ENCODE data around the gene APBA2.

APBA2 gene

DNA sequence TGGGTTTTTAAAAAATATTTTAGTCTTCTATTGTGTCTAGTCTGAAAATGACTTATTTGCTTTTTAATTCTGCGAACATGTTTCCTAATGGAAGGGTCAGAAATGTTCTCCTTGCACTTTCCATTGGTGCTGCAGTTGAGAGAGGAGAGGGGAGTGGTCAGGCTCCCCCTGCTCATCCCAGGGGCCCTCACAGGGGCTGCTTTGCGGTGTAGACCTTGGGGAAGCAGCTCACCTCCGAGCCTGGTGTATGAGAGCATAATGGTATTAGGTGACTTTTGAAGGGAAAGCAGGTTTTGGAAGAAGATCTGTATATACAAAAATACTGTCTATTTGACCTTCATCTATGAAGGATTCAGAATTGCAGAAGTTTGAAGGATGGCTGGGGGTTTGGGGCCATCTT, 28.3 kb downstream of the APBA2 start:
- in situ Hi-C loops (cut with MboI; ENCODE audit: low sequenced_read_pairs): no loop called here

DNA sequence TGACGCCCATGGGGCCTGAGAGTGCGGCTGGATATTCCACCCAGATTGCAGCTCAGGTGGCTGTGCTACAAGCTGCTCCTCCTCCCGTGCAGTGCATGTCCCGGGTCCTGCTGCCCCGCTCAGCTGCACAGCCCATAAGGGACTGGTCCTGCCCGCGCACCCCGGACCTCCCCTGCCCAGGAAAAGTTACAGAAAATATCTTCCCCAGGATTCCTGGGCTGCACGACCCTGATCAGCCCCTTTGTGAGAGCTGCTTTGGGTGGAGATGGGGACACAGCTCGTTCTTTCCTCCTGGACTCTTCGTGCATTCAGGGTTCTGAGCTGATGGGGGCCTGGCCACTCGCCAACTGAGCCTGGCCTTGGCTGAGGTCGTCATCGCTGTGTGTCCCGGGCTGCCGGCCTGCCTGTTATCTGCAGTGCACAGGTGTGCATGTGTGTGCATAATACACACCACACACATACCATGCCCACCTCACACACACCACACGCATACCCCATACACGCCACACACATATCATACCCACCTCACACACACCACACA, 28.8 kb downstream of the APBA2 start:
- in situ Hi-C loops (cut with MboI; ENCODE audit: low sequenced_read_pairs): no loop called here

GRCh38 chr15:28915041-28915810, 29.5 kb downstream of the APBA2 start:
- in situ Hi-C loops (cut with MboI; ENCODE audit: low sequenced_read_pairs): no loop called here

DNA sequence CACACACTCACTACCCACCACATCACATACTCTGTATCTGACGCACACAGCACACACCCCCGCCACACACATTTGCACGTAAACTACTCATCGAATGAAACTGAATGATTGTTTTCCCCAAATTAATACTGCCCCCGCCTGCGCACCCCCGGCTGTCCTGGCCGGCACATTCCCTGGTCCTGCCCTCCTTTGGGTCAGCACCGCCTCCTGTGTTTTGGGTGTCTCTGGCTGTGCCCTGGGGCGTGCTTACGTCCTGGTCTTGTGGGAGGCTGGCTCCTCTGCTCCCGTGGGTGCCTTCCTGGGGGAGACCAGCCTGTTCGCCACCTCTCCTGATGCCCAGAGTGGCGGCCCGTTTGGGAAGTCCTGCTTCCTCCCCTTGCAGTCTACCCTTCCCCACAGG, 30.2 kb downstream of the APBA2 start:
- in situ Hi-C loops (cut with MboI; ENCODE audit: low sequenced_read_pairs): no loop called here

DNA sequence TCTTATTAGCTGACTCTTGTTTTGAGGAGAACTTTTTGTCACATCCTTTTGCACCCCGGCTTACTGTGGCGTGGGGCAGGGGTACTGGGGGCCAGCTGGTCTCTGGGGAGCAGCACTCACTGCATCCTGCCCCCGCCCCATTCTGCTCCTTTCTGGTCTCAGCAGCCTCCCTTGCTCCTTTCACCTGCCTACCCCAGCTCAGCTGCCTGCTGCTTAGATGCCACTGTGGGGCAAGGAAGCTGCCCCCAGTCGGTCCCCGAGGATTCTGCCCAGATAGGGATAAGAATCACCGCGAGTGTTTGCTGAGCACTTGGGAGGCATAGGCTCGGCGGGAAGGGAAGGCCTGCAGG, 32.0 kb downstream of the APBA2 start:
- in situ Hi-C loops (cut with MboI; ENCODE audit: low sequenced_read_pairs): no loop called here

DNA sequence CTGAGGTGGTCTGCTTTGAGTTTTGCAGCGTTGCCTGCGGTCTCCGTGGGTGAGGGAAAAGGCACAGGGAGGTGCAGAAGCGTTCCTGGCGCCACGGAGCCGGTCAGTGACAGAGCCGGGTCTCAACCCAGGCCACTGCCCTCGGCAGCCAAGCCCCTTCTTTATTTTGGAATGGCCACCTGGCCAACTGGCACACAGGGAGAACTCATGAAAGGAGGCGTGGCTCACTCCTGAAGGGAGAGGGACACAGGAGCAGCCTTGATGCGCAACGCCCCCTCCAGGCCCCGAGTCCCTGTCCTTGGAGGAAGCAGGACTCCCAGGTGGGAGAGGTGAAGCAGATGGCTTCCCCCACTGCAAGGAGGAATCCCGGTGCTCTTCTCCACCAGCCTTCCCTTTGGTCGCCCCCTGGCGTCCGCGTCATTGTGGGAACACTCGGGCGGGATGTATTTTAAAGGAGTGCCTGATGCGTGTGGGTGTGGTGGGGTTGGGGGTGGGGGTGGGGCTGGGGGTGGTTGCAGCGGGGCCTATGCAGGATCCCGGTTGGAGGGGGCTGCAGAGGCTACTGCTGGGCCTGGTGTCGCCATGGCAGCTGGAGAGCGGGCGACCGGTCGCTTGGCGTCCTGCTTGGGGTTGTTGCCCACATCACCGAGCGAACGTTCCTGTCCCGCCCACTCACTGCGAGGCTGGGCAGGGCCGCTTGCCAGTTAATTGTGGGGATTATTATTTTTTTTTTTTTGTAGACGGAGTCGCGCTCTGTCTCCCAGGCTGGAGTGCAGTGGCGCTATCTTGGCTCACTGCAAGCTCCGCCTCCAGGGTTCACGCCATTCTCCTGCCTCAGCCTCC, 32.6 kb downstream of the APBA2 start:
- in situ Hi-C loops (cut with MboI; ENCODE audit: low sequenced_read_pairs): no loop called here

DNA sequence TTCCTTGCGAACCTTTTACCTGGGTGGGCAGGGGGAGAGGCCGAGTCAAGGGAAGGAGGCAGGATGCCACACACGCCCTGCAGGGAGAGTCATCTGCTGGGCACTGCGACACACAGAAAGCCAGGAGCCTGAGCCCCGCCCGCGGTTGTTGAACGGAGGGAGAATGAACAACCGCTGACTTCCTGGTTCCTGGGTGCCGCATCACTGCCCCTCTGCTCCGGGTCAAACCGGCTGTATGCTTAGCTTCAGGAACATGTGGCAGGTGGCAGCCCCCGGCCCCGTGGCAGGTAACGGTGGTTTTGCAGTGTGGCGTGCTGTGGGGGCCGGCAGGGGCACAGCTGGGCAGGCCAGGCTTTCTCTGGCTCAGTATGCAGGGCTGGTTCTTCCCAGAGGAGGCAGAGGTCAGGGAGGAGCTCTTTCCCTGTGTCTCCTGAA, 33.4 kb downstream of the APBA2 start:
- in situ Hi-C loops (cut with MboI; ENCODE audit: low sequenced_read_pairs): no loop called here

- in situ Hi-C loops (cut with MboI; ENCODE audit: low sequenced_read_pairs): no loop called here
Measured at GRCh38 chr15:28919679-28920655, 34.2 kb downstream of the APBA2 start.

GRCh38 chr15:28920781-28921331, 35.1 kb downstream of the APBA2 start:
- in situ Hi-C loops (cut with MboI; ENCODE audit: low sequenced_read_pairs): no loop called here

DNA sequence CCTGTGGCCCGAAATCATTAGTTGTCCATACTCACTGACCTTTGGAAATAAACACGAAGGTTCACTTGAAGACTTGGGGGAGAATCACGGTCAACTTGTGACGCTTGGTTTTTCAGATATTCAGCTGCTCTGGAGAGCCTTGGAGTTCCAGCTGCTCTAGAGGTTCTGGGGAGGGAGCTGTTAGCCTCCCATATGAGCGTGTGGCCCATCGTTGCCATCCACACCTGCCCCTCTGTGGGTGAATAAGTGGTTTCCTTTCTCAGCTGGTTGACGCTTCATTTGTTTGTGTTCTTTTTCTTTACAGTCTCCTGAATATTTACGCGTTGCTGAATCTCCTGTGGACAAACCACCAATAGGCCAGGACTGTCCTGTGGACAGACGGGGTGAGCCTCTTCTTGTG, 35.6 kb downstream of the APBA2 start:
- in situ Hi-C loops (cut with MboI; ENCODE audit: low sequenced_read_pairs): no loop called here

DNA sequence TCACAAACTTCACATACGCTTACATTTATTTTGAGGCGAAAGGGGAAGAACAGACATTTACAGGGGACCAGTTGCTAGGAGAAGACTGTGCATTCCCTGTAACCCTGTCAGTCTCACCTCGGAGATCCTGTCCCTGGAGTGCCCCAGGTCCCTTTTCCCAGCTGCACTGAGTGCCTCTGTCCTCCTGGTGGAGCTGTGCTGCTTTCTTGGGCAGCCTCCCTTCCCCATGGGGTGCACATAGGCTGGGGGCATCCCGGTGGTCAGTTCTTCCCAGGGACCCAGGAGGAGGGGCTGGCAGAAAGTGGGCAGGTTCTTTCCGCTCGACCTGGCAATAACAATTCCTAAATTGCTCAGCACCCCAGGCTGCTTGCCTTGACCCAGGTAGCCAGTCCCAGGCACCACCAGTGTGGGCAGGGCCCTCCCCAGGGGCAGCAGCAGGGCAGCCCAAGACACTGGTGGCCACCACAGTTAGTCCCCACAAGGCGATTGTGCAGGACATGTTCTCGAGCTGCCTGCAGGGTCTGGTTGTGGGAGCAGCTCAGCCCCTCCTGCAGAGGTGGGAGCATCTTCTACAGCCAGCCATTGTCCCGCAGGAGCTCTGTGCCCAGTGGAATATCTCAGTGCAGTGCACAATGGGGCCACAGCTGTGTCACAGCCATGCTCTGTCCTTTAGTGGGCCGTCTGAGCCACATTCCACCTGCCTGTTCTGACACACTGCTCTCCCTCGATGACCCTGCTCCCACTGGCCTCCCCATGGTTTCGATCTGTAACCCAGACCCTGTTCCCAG, 36.3 kb downstream of the APBA2 start:
- in situ Hi-C loops (cut with MboI; ENCODE audit: low sequenced_read_pairs): no loop called here

- in situ Hi-C loops (cut with MboI; ENCODE audit: low sequenced_read_pairs): no loop called here
Measured at GRCh38 chr15:28922707-28923012, 36.9 kb downstream of the APBA2 start.

GRCh38 chr15:28923726-28924280, 38.0 kb downstream of the APBA2 start:
- in situ Hi-C loops (cut with MboI; ENCODE audit: low sequenced_read_pairs): no loop called here

- in situ Hi-C loops (cut with MboI; ENCODE audit: low sequenced_read_pairs): no loop called here
Measured at GRCh38 chr15:28927043-28927442, 41.3 kb downstream of the APBA2 start.

DNA sequence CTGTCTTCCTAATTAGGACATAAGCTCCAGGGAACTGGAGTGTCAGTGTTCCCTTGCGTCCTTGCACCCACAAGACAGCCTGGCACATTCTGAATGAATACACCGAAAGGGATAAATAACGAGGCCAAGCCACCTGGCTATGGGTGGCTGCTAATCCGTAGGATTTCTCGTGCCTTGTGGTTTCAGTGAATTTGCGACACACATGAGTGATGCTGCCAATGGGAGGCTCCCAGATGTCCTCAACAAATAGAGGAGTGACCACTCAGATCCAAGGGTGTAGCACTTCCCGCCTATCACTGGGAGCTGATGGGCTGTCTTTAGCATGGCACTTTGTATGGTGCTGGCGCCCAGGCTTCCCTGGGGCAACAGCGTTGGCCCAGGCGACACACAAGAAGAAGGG, 43.4 kb downstream of the APBA2 start:
- in situ Hi-C loops (cut with MboI; ENCODE audit: low sequenced_read_pairs): no loop called here

GRCh38 chr15:28930011-28930410, 44.2 kb downstream of the APBA2 start:
- in situ Hi-C loops (cut with MboI; ENCODE audit: low sequenced_read_pairs): no loop called here

- in situ Hi-C loops (cut with MboI; ENCODE audit: low sequenced_read_pairs): no loop called here
Measured at GRCh38 chr15:28930476-28931291, 44.9 kb downstream of the APBA2 start.

DNA sequence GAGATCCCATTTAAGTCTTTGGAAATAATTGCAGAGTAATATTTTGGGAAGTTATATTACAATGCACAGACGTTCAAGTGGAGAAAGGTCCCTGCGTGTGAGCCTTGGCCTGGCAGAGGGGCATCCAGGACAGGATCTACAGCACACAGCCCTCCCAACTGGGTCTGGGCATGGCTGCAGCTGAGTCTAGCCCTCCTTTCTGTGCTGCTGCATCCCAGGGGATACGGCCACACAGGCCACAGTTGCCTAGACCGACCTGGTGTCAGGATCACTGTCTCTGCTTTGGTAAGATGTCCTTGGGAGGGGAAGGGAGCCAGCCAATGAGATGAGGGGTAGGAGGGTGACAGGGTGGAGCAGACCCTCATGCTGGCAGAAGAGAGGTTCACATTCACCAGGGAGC, 46.1 kb downstream of the APBA2 start:
- in situ Hi-C loops (cut with MboI; ENCODE audit: low sequenced_read_pairs): no loop called here

GRCh38 chr15:28932361-28932760, 46.6 kb downstream of the APBA2 start:
- in situ Hi-C loops (cut with MboI; ENCODE audit: low sequenced_read_pairs): no loop called here
